Cardiac muscle cell (in vitro differentiated cells and primary cell): ENCODE data around the gene DLL3. TPM values are rescaled to one million over a fixed set of nuclear protein-coding genes. Genes with fewer than 3 reads are reported as not detected.
A peak's percentile ranks its signal among the peaks of the same experiment; 100 is the strongest.

Source experiments
- DNase-seq, 2 donors: peaks; one replicate each; pipeline versions ENCODE4 v3.0.0 to v3.0.0-alpha.2; 2010 to 2017; ENCODE audit warnings: low read depth in 1 of 2, low spot score in 1 of 2
- H3K27ac ChIP-seq: fragments of 200-600 bp; sonication (generic); 2 replicates; pipeline ENCODE4 v1.5.1; 2016
- H3K27me3 ChIP-seq: fragments of 200-600 bp; sonication (generic); 2 replicates; pipeline ENCODE4 v1.6.0; 2016; ENCODE audit warnings: control low read depth
- H3K36me3 ChIP-seq: fragments of 200-600 bp; sonication (generic); 2 replicates; pipeline ENCODE4 v1.5.1; 2016; ENCODE audit warnings: control low read depth
- H3K4me1 ChIP-seq: fragments of 200-600 bp; sonication (generic); 2 replicates; pipeline ENCODE4 v1.8.1; 2017; ENCODE audit warnings: low read depth, mild to moderate bottlenecking, mixed run types
- H3K4me3 ChIP-seq: fragments of 200-600 bp; sonication (generic); 2 replicates; pipeline ENCODE4 v1.5.1; 2016; ENCODE audit warnings: mild to moderate bottlenecking
- H3K9me3 ChIP-seq: fragments of 200-600 bp; sonication (generic); 2 replicates; pipeline ENCODE4 v1.5.1; 2017; ENCODE audit warnings: low read depth, mild to moderate bottlenecking, control low read depth
- polyA plus RNA-seq: library from polyadenylated mRNA; unstranded; fragments of >200 nt; fragmentation: Nextera tagmentation; extraction: Ambion mirVana; gene quantifications from 2 replicates; pipeline ENCODE4 v1.2.1, GENCODE V29; 2016
- total RNA-seq: library from RNA; depleted of rRNA; stranded (reverse); fragments of >200 nt; gene quantifications from 2 replicates; pipeline ENCODE4 v1.2.3, GENCODE V29; 2016
- TF ChIP-seq, protein P1 (sequence below): IDR thresholded peaks from 2 replicates; pipeline ENCODE4 v1.5.1; 2012; ENCODE audit warnings: low read depth, mild to moderate bottlenecking, low read length

The DLL3 gene
- total and polyA plus RNA-seq, 2 experiments from 2014 or later: 11.7 to 12.2 TPM

DNA sequence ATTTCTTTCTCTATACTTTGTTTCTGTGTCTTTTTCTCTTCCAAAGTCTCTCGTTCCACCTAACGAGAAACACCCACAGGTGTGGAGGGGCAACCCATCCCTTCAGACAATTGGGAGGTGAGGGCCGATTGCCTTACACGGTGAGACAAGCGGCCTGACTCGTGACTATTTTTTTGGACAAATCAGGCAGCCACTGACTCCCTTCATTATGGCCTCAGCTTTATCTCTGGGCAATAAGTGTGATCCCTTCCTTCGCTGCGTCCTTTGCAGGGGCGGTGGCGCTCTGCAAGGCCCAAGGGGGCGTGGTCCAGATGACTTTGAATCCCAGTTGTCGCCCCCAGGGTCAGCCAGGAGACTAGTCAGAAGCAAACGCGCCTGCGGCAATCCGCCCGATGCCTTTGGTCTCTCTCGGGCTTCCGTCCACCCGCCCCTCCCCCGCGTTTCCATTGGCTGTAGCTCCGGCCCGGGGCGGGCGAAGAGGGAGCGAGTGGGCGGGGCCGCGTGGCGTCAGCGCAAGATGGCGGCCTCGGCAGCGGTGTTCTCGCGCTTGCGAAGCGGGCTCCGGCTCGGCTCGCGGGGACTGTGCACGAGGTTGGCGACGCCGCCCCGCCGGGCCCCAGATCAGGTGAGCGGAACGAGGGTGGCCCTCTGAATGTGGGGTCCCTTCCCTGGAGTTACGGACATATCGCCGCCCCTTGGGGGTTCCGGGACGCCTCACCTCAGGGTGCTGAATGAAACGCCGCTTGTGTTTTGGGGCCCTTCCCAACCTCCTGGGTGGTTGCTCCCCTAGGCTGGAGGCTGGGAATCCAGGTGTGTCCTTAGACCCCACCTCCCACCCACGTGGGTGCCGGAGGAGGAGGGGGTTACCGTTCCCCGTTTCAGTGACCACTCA lies 18.2 kb upstream of the DLL3 start, which contains the start of gene TIMM50:
Gene TIMM50, plus strand, starts transcription at position 502 of the 892 bp plus-strand sequence. Its CDS starts 16 bp downstream, at position 518.
- peak within 1 kb of the TSS; percentile 95 for H3K27ac ChIP-seq
- DNase-seq: peak; percentile 95 to 100
- TF ChIP-seq, protein P1, sequence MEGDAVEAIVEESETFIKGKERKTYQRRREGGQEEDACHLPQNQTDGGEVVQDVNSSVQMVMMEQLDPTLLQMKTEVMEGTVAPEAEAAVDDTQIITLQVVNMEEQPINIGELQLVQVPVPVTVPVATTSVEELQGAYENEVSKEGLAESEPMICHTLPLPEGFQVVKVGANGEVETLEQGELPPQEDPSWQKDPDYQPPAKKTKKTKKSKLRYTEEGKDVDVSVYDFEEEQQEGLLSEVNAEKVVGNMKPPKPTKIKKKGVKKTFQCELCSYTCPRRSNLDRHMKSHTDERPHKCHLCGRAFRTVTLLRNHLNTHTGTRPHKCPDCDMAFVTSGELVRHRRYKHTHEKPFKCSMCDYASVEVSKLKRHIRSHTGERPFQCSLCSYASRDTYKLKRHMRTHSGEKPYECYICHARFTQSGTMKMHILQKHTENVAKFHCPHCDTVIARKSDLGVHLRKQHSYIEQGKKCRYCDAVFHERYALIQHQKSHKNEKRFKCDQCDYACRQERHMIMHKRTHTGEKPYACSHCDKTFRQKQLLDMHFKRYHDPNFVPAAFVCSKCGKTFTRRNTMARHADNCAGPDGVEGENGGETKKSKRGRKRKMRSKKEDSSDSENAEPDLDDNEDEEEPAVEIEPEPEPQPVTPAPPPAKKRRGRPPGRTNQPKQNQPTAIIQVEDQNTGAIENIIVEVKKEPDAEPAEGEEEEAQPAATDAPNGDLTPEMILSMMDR: no peak

DNA sequence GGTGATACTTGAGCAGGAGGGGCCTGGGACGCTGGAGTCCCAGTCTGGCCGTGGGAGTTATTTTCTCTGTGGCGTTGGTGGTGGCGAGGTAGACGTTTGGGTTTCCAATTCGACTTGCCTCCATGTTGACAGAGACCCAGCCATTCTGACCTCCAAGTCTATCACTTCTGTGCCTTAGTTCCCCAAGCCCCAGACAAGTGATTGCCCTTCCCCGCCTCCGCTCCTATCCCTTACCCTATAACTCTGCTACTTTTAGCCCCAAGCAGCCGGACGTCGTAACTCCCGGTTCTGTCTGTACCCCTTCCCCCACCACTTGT lies 17.6 kb upstream of the DLL3 start:
- Histone ChIP-seq H3K36me3 (peaks cover 16% of the 10 kb centered on the region), H3K4me1 (peaks cover 12% of the 10 kb centered on the region), H3K4me3 (peak overlapping the region; percentile 89), H3K9me3 (no peaks in the 10 kb centered on the region), H3K27ac (peak overlapping the region; percentile 95), H3K27me3 (no peaks in the 10 kb centered on the region)
- DNase-seq: peak in 1 of 2 donors; percentile 7
- TF ChIP-seq, protein P1: no peak

More for the DNA sequence above, 18.2 kb upstream of the DLL3 start, which contains the start of gene TIMM50:
- H3K9me3 ChIP-seq: no peaks in the 10 kb centered on the region
- H3K4me1 ChIP-seq: peaks cover 12% of the 10 kb centered on the region
- H3K36me3 ChIP-seq: peaks cover 17% of the 10 kb centered on the region
- peak within 1 kb of the TSS; percentile 89 for H3K4me3 ChIP-seq
- H3K27me3 ChIP-seq: no peaks in the 10 kb centered on the region

DNA sequence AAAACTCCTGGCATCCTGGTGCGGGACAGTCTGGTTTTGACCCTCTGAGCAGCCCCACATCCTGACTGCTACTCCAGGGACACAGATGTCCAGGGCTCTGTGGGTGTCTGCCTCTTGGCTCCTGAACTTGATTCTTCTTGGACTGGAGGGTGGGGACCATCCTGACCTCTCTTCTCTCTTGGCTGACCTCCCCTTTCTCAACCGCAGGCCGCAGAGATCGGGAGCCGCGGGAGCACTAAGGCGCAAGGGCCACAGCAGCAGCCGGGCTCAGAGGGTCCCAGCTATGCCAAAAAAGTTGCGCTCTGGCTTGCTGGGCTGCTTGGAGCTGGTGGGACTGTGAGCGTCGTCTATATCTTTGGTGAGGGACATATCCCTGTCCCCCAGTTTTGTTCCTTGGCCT lies 17.1 kb upstream of the DLL3 start:
- no peak for DNase-seq
- Histone ChIP-seq H3K27ac (peak overlapping the region; percentile 95), H3K36me3 (peaks cover 14% of the 10 kb centered on the region), H3K4me3 (peak overlapping the region; percentile 89), H3K4me1 (peaks cover 12% of the 10 kb centered on the region), H3K27me3 (no peaks in the 10 kb centered on the region), H3K9me3 (no peaks in the 10 kb centered on the region)
- TF ChIP-seq, protein P1: no peak

DNA sequence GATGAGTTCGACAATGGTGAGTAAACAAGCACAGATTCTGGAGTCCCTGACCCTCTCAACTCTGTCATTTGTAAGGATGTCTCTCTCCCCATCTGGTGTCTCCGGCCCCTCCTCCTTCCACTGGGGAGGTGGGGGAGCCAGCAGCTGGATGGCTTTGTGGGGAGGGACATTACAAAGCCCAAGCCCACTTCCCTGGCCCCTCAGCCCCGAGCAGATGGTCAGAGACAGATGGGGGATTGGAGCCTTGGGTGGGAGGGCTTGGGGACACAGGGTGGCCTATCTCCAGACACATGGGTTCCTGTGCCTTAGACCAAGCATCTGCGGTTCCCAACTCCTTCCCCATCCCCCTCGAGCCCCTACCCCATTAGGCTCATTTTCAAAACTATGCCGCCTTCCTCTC lies 15.6 kb upstream of the DLL3 start:
- DNase-seq: no peak
- Histone ChIP-seq H3K9me3 (no peaks in the 10 kb centered on the region), H3K4me1 (peaks cover 12% of the 10 kb centered on the region), H3K27ac (no peak overlapping the region), H3K36me3 (peaks cover 22% of the 10 kb centered on the region), H3K4me3 (no peak overlapping the region), H3K27me3 (no peaks in the 10 kb centered on the region)
- TF ChIP-seq, protein P1: no peak

DNA sequence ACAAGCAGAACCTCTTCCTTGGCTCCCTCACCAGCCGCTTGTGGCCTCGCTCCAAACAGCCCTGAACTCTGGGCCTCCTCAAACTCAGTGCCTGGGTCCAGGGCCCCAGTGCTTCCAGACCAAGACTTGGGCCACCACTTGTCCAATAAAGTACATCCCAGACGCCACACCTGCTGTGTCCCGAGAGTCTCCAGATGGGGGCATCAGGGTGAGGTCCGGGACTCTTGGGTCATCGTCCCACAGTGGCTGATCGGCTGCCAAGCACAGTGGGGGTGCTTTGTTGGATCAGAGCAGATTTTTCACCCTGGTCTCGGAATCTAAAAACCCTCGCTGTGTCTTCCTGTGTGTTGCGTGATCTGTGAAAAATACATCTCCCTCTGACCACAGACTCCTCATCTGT lies 9.0 kb upstream of the DLL3 start:
- DNase-seq: no peak
- TF ChIP-seq, protein P1: no peak

More for the DNA sequence above, 9.0 kb upstream of the DLL3 start:
- no peak overlapping the region for H3K27ac ChIP-seq
- H3K4me1 ChIP-seq: no peaks in the 10 kb centered on the region
- H3K36me3 ChIP-seq: peaks cover 32% of the 10 kb centered on the region
- H3K27me3 ChIP-seq: no peaks in the 10 kb centered on the region
- H3K4me3 ChIP-seq: no peak overlapping the region
- no peaks in the 10 kb centered on the region for H3K9me3 ChIP-seq
